ENCODE data around the gene RASSF3. TPM values are rescaled to one million over a fixed set of nuclear protein-coding genes. Genes with fewer than 3 reads are reported as not detected.
"Not testable (repeated sequence)": the region's sequence is repeated elsewhere in the genome, so short reads cannot be mapped to it uniquely, and the experiment has no call there.

RASSF3 gene
- total RNA-seq, 1 experiment from 2014 or later: 30.5 TPM

DNA sequence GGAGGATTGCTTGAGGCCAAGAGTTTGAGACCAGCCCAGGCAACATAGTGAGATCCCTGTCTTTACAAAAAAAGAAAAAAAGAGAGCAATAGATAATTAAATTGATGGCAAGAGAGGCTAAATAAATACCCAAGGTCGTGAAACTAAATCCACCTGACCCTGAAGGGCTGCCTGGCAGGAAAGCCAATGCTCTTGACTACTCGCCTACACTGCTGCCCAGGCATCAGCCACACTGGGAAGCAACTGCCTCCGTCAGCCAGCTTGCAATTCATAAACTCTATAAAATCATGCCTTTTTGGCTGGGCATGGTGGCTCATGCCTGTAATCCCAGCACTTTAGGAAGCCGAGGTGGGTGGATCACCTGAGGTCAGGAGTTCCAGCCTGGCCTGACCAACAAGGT is 31.7 kb upstream of the RASSF3 start:
- no peaks in the 10 kb centered on the region for H3K36me3 Mint-ChIP-seq (ENCODE audit: insufficient read depth, unreplicated experiment)
- intact Hi-C loops (cut with micrococcal nuclease): no loop called here
- BruUV-seq (replicated peaks): no TSS peak
- DNase-seq (ENCODE audit: unreplicated experiment): no peak
- H3K9me3 Mint-ChIP-seq (ENCODE audit: unreplicated experiment): no peaks in the 10 kb centered on the region
- ChIA-PET POLR2A (no interaction called here), CTCF (interaction anchor here (0.6 to 0.9 kb wide), 5 partner anchors 12 to 169 kb away, joined by 3 to 5 read pairs (median 3); no protein-coding TSS in a partner anchor)
- no peaks in the 10 kb centered on the region for H3K27me3 Mint-ChIP-seq (ENCODE audit: insufficient read depth, unreplicated experiment)
- TF ChIP-seq CTCF (IDR thresholded peaks at IDR 0.05; ENCODE audit: unreplicated experiment): no peak
- H3K4me1 Mint-ChIP-seq (ENCODE audit: insufficient read depth, unreplicated experiment): no peaks in the 10 kb centered on the region
- no peak overlapping the region for H3K27ac Mint-ChIP-seq (ENCODE audit: low read depth, unreplicated experiment)
- H3K4me3 Mint-ChIP-seq (ENCODE audit: unreplicated experiment): no peak overlapping the region

DNA sequence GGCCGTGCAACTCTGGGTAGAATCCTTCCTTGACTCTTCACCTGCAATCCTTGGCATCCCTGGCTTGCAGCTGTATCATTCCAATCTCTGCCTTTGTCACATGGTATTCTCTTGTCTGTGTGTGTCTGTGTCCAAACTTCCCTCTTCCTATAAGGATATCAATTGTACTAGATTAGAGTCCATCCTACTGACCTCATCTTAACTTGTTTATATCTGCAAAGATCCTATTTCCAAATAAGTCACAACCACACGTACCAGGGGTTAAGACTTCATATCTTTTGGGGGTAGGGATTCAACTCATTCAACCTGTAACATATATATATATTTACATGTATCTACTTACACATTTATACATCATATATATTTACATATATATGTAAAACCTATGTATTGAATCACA is 29.6 kb upstream of the RASSF3 start:
- POLR2A ChIA-PET: no interaction called here

DNA sequence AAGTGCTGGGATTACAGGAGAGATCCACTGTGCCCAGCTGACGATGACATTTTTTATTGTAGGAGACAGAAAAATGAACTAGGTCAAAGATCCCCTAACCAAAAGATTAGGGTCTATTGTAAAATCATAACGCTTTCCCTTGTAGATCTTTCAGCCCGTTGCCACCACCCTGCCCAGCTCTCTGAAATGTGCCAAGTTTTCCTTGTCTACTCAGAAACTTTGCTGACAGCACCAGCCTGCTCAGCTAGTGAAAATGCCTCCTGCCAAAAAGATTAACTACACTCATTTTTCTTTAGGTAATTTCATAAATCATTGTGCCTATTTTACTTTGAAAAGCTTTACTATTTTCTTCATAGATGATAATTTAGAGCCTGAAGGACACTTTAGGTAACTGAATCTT is 28.2 kb upstream of the RASSF3 start:
- POLR2A ChIA-PET: no interaction called here
- CTCF ChIA-PET: interaction anchor here (1.1 kb wide), 1 partner anchor 34 kb away, joined by 9 read pairs; no protein-coding TSS in a partner anchor
- TF ChIP-seq CTCF (IDR thresholded peaks at IDR 0.05; ENCODE audit: unreplicated experiment): no peak
- Mint-ChIP-seq H3K4me1 (ENCODE audit: insufficient read depth, unreplicated experiment) (no peaks in the 10 kb centered on the region), H3K27me3 (ENCODE audit: insufficient read depth, unreplicated experiment) (no peaks in the 10 kb centered on the region), H3K27ac (ENCODE audit: low read depth, unreplicated experiment) (no peak overlapping the region), H3K4me3 (ENCODE audit: unreplicated experiment) (no peak overlapping the region), H3K36me3 (ENCODE audit: insufficient read depth, unreplicated experiment) (no peaks in the 10 kb centered on the region), H3K9me3 (ENCODE audit: unreplicated experiment) (no peaks in the 10 kb centered on the region)
- intact Hi-C loops (cut with micrococcal nuclease): no loop called here
- BruUV-seq (replicated peaks): no TSS peak
- no peak for DNase-seq (ENCODE audit: unreplicated experiment)

More for the DNA sequence above, 29.6 kb upstream of the RASSF3 start:
- Mint-ChIP-seq H3K27ac (ENCODE audit: low read depth, unreplicated experiment) (no peak overlapping the region), H3K27me3 (ENCODE audit: insufficient read depth, unreplicated experiment) (no peaks in the 10 kb centered on the region), H3K9me3 (ENCODE audit: unreplicated experiment) (no peaks in the 10 kb centered on the region), H3K36me3 (ENCODE audit: insufficient read depth, unreplicated experiment) (no peaks in the 10 kb centered on the region), H3K4me1 (ENCODE audit: insufficient read depth, unreplicated experiment) (no peaks in the 10 kb centered on the region), H3K4me3 (ENCODE audit: unreplicated experiment) (no peak overlapping the region)
- intact Hi-C loops (cut with micrococcal nuclease): no loop called here
- CTCF ChIA-PET: interaction anchor here (0.8 kb wide), 2 partner anchors 102 to 193 kb away, joined by 3 read pairs; no protein-coding TSS in a partner anchor
- DNase-seq (ENCODE audit: unreplicated experiment): no peak
- BruUV-seq (replicated peaks): no TSS peak
- no peak for TF ChIP-seq CTCF (IDR thresholded peaks at IDR 0.05; ENCODE audit: unreplicated experiment)

DNA sequence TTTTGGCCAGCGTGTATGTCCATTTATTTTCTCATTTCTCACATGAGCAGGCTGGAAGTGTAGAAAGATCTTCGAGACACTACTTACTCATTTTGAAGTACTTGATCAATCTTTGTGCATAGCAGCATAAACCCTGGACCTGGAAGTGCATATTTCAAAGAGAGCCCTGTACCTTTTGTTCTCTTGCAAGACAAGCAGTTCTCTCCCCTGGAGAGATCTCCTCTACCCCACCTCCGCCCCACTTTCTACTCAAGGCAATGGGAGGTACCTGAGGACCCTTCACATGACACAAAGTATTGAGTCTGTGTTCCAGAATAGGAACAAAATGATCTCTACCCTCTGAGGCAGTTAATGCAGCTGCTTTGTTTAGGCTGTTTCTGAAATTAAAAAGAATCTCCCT is 27.4 kb upstream of the RASSF3 start:
- DNase-seq (ENCODE audit: unreplicated experiment): no peak
- Mint-ChIP-seq H3K27ac (ENCODE audit: low read depth, unreplicated experiment) (no peak overlapping the region), H3K27me3 (ENCODE audit: insufficient read depth, unreplicated experiment) (no peaks in the 10 kb centered on the region), H3K36me3 (ENCODE audit: insufficient read depth, unreplicated experiment) (no peaks in the 10 kb centered on the region), H3K4me3 (ENCODE audit: unreplicated experiment) (no peak overlapping the region), H3K4me1 (ENCODE audit: insufficient read depth, unreplicated experiment) (no peaks in the 10 kb centered on the region), H3K9me3 (ENCODE audit: unreplicated experiment) (no peaks in the 10 kb centered on the region)
- ChIA-PET CTCF (interaction anchor here (1.1 kb wide), 1 partner anchor 115 kb away, joined by 4 read pairs; no protein-coding TSS in a partner anchor), POLR2A (interaction anchor here (1.6 kb wide), 1 partner anchor 22 kb away, joined by 6 read pairs; no protein-coding TSS in a partner anchor)
- intact Hi-C loops (cut with micrococcal nuclease): no loop called here
- BruUV-seq (replicated peaks): no TSS peak
- no peak for TF ChIP-seq CTCF (IDR thresholded peaks at IDR 0.05; ENCODE audit: unreplicated experiment)

DNA sequence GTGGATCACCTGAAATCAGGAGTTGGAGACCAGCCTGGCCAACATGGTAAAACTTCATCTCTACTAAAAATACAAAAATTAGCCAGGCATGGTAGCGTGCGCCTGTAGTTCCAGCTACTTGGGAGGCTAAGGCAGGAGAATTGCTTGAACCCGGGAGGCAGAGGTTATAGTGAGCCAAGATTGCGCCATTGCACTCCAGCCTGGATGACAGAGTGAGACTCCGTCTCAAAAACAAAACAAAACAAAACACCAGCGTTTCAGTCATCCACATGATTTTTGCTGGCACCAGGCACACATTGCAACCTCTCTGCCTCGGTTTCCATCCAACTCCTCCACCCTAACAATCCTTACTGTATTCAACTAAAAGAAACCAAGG is 26.9 kb upstream of the RASSF3 start:
- H3K27ac Mint-ChIP-seq (ENCODE audit: low read depth, unreplicated experiment); H3K4me3 Mint-ChIP-seq (ENCODE audit: unreplicated experiment); DNase-seq (ENCODE audit: unreplicated experiment): not testable (repeated sequence)

More for the DNA sequence above, 26.9 kb upstream of the RASSF3 start:
- H3K9me3 Mint-ChIP-seq (ENCODE audit: unreplicated experiment); H3K36me3 Mint-ChIP-seq (ENCODE audit: insufficient read depth, unreplicated experiment); H3K4me1 Mint-ChIP-seq (ENCODE audit: insufficient read depth, unreplicated experiment); H3K27me3 Mint-ChIP-seq (ENCODE audit: insufficient read depth, unreplicated experiment); BruUV-seq (replicated peaks); intact Hi-C loops (cut with micrococcal nuclease): not testable (repeated sequence)
- CTCF ChIA-PET: interaction anchor here (0.8 to 1.1 kb wide), 2 partner anchors 13 to 115 kb away, joined by 3 to 4 read pairs; no protein-coding TSS in a partner anchor
- POLR2A ChIA-PET: interaction anchor here (1.6 kb wide), 1 partner anchor 22 kb away, joined by 6 read pairs; no protein-coding TSS in a partner anchor

Data from MCF 10A (cell line).